ENCODE results near the gene ITPKB.

DNA sequence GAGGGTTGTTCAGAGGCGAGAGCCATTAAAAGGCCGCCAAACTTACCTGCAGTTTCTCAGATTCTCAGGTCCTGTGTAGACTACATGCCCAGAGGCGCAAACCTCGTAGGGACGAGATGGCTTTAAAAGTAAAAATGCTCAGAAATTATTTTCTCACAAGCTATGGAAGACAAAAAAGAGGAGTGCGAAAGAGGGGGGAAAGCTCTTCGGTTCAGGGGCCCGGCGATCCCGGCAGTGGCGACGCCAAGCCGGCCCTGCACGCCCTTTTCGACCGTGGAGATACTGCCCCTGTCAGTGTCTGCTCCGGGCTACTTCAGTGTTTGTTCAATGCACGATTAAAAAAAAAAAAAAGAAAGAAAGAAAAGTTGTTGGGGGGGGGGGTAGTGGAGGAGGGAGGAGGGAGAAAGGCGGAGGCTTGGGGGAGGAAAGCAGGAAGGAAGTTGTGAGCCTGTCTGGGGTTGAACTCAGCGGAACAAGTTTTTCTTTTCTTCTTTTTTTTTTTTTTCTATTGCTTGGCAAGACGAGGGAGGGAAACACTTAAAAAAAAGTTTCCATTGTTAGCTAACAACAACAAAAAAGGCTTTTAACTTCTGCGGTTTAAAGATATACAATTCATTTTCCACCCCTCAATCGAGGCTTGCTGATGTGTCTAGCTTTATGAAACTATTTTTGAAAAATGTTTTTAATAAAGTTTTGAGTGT lies at the start of gene ITPKB:
- TF ChIP-seq CTCF (IDR thresholded peaks at IDR 0.05), result no peak
- peak; percentile 89 to 92 (median 90) for TF ChIP-seq POLR2AphosphoS5 (IDR thresholded peaks at IDR 0.05)
- peak in 1 of 4 donors; percentile 2 for TF ChIP-seq EP300 (IDR thresholded peaks at IDR 0.05)
